ENCODE measurements around the gene SCNN1G. TPM values are rescaled to one million over a fixed set of nuclear protein-coding genes. Genes with fewer than 3 reads are reported as not detected.
A peak's percentile ranks its signal among the peaks of the same experiment; 100 is the strongest.

Gene SCNN1G
- total RNA-seq, 3 donors from 2014 or later (not counting 1 experiment from before 2014, with no cell fraction given): not detected

GRCh38 chr16:23181506-23181905 is 1.0 kb upstream of the SCNN1G start:
- DNase-seq: no peak
- 75% methylated on average over 4 of the region's 4 CpGs for WGBS (ENCODE audit: insufficient coverage)
- no peak overlapping the region for H3K27ac Mint-ChIP-seq

GRCh38 chr16:23182206-23182678 is 303 bp upstream of the SCNN1G start:
- ATAC-seq (peak; percentile 86 to 97 (median 97)), DNase-seq (peak; percentile 57 to 83)
- H3K27ac Mint-ChIP-seq: no peak overlapping the region
- H3K4me3 Mint-ChIP-seq: peak overlapping the region; percentile 38
- peaks cover 44 to 78% of the 10 kb centered on the region in 2 donors for H3K27me3 Mint-ChIP-seq (ENCODE audit: low read depth in 2 of 2)
- Histone ChIP-seq H3K4me3 (ENCODE audit: low read length) (no peak overlapping the region), H3K36me3 (ENCODE audit: control insufficient read depth, insufficient read depth, low read length) (no peaks in the 10 kb centered on the region), H3K9me3 (ENCODE audit: control insufficient read depth, insufficient read depth, low read length) (no peaks in the 10 kb centered on the region), H3K27me3 (ENCODE audit: control insufficient read depth, insufficient read depth, low read length) (peaks cover 23% of the 10 kb centered on the region), H3K4me1 (ENCODE audit: control insufficient read depth, insufficient read depth, low read length) (peaks cover 11% of the 10 kb centered on the region), H3K27ac (ENCODE audit: low read length) (no peak overlapping the region)
- no peaks in the 10 kb centered on the region for H3K36me3 Mint-ChIP-seq
- no peaks in the 10 kb centered on the region for H3K9me3 Mint-ChIP-seq
- WGBS (ENCODE audit: insufficient coverage): 4% methylated on average over 33 of the region's 33 CpGs
- intact Hi-C loops (cut with micrococcal nuclease): loop anchor here (10.0 kb wide), 2 partner anchors 253 to 1323 kb away; no protein-coding TSS in a partner anchor
- peak; percentile 67 for TF ChIP-seq CTCF (IDR thresholded peaks at IDR 0.05)
- peaks cover 6 to 7% of the 10 kb centered on the region in 2 donors for H3K4me1 Mint-ChIP-seq

More at GRCh38 chr16:23181506-23181905, 1.0 kb upstream of the SCNN1G start:
- H3K4me1 Mint-ChIP-seq: peaks cover 6 to 7% of the 10 kb centered on the region in 2 donors
- H3K36me3 Mint-ChIP-seq: no peaks in the 10 kb centered on the region
- Histone ChIP-seq H3K9me3 (ENCODE audit: control insufficient read depth, insufficient read depth, low read length) (no peaks in the 10 kb centered on the region), H3K27ac (ENCODE audit: low read length) (no peak overlapping the region), H3K36me3 (ENCODE audit: control insufficient read depth, insufficient read depth, low read length) (no peaks in the 10 kb centered on the region), H3K4me3 (ENCODE audit: low read length) (no peak overlapping the region), H3K4me1 (ENCODE audit: control insufficient read depth, insufficient read depth, low read length) (peaks cover 11% of the 10 kb centered on the region), H3K27me3 (ENCODE audit: control insufficient read depth, insufficient read depth, low read length) (peaks cover 23% of the 10 kb centered on the region)
- H3K9me3 Mint-ChIP-seq: no peaks in the 10 kb centered on the region
- no peak overlapping the region for H3K4me3 Mint-ChIP-seq
- intact Hi-C loops (cut with micrococcal nuclease): loop anchor here (10.0 kb wide), 2 partner anchors 253 to 1323 kb away; no protein-coding TSS in a partner anchor
- no peak for TF ChIP-seq CTCF (IDR thresholded peaks at IDR 0.05)
- peaks cover 41 to 78% of the 10 kb centered on the region in 2 donors for H3K27me3 Mint-ChIP-seq (ENCODE audit: low read depth in 2 of 2)
- ATAC-seq: no peak

GRCh38 chr16:23183543-23183862 is 958 bp downstream of the SCNN1G start:
- Mint-ChIP-seq H3K36me3 (no peaks in the 10 kb centered on the region), H3K9me3 (no peaks in the 10 kb centered on the region), H3K4me1 (peaks cover 6 to 7% of the 10 kb centered on the region in 2 donors), H3K27ac (no peak overlapping the region), H3K27me3 (ENCODE audit: low read depth in 2 of 2) (peaks cover 51 to 65% of the 10 kb centered on the region in 2 donors), H3K4me3 (no peak overlapping the region)
- H3K9me3 ChIP-seq (ENCODE audit: control insufficient read depth, insufficient read depth, low read length): no peaks in the 10 kb centered on the region
- DNase-seq (no peak), ATAC-seq (no peak)
- H3K4me1 ChIP-seq (ENCODE audit: control insufficient read depth, insufficient read depth, low read length): peaks cover 11% of the 10 kb centered on the region
- WGBS (ENCODE audit: insufficient coverage): 50% methylated on average over 1 of the region's 4 CpGs
- H3K4me3 ChIP-seq (ENCODE audit: low read length): no peak overlapping the region
- no peaks in the 10 kb centered on the region for H3K36me3 ChIP-seq (ENCODE audit: control insufficient read depth, insufficient read depth, low read length)
- H3K27me3 ChIP-seq (ENCODE audit: control insufficient read depth, insufficient read depth, low read length): peaks cover 23% of the 10 kb centered on the region
- TF ChIP-seq CTCF (IDR thresholded peaks at IDR 0.05): no peak
- H3K27ac ChIP-seq (ENCODE audit: low read length): no peak overlapping the region
- intact Hi-C loops (cut with micrococcal nuclease): loop anchor here (10.0 kb wide), 2 partner anchors 251 to 1321 kb away; no protein-coding TSS in a partner anchor

- Histone ChIP-seq H3K9me3 (ENCODE audit: control insufficient read depth, insufficient read depth, low read length) (no peaks in the 10 kb centered on the region), H3K4me1 (ENCODE audit: control insufficient read depth, insufficient read depth, low read length) (peaks cover 11% of the 10 kb centered on the region), H3K36me3 (ENCODE audit: control insufficient read depth, insufficient read depth, low read length) (no peaks in the 10 kb centered on the region), H3K27me3 (ENCODE audit: control insufficient read depth, insufficient read depth, low read length) (peaks cover 23% of the 10 kb centered on the region), H3K27ac (ENCODE audit: low read length) (no peak overlapping the region), H3K4me3 (ENCODE audit: low read length) (no peak overlapping the region)
- Mint-ChIP-seq H3K4me3 (no peak overlapping the region), H3K36me3 (no peaks in the 10 kb centered on the region), H3K9me3 (no peaks in the 10 kb centered on the region), H3K4me1 (peaks cover 6 to 7% of the 10 kb centered on the region in 2 donors), H3K27me3 (ENCODE audit: low read depth in 2 of 2) (peaks cover 49 to 53% of the 10 kb centered on the region in 2 donors), H3K27ac (no peak overlapping the region)
- no peak for ATAC-seq
- no peak for DNase-seq
- no peak for TF ChIP-seq CTCF (IDR thresholded peaks at IDR 0.05)
- WGBS (ENCODE audit: insufficient coverage): 69% methylated on average over 11 of the region's 11 CpGs
- intact Hi-C loops (cut with micrococcal nuclease): loop anchor here (10.0 kb wide), 2 partner anchors 249 to 1319 kb away; no protein-coding TSS in a partner anchor
Observed at GRCh38 chr16:23185656-23186055, 3.1 kb downstream of the SCNN1G start.
